H9 (cell line): ENCODE measurements around the gene RILP. TPM values are rescaled to one million over a fixed set of nuclear protein-coding genes. Genes with fewer than 3 reads are reported as not detected.
A peak's percentile ranks its signal among the peaks of the same experiment; 100 is the strongest.

Source experiments
- DNase-seq: peaks from one replicate; pipeline ENCODE4 v3.0.0-alpha.2; 2017
- H2AFZ ChIP-seq: one replicate; pipeline ENCODE4 v1.6.1; 2013; ENCODE audit warnings: mild to moderate bottlenecking, low read length, control low read depth, moderate library complexity
- H2AK5ac ChIP-seq: 2 replicates; pipeline ENCODE4 v1.6.1; 2013; ENCODE audit warnings: low read length, control low read depth, mixed read lengths; ENCODE audit not compliant: insufficient read length
- H2BK120ac ChIP-seq: one replicate; pipeline ENCODE4 v1.6.1; 2013; ENCODE audit warnings: low read depth, mild to moderate bottlenecking, low read length, control low read depth, inconsistent platforms; ENCODE audit not compliant: poor library complexity, severe bottlenecking
- H2BK12ac ChIP-seq: 2 replicates; pipeline ENCODE4 v1.6.1; 2013; ENCODE audit warnings: low read length, control low read depth, mixed read lengths, low read depth; ENCODE audit not compliant: insufficient read length
- H2BK15ac ChIP-seq: 2 replicates; pipeline ENCODE4 v1.6.1; 2013; ENCODE audit warnings: low read depth, low read length, control low read depth
- H2BK20ac ChIP-seq: one replicate; pipeline ENCODE4 v1.6.1; 2013; ENCODE audit warnings: low read depth, mild to moderate bottlenecking, low read length, control low read depth, inconsistent platforms; ENCODE audit not compliant: poor library complexity, severe bottlenecking
- H2BK5ac ChIP-seq: 2 replicates; pipeline ENCODE4 v1.6.1; 2013; ENCODE audit warnings: low read length, control low read depth, mixed read lengths; ENCODE audit not compliant: insufficient read length
- H3K14ac ChIP-seq: 2 replicates; pipeline ENCODE4 v1.6.1; 2013; ENCODE audit warnings: low read length, control low read depth; ENCODE audit not compliant: insufficient read depth
- H3K18ac ChIP-seq: 2 replicates; pipeline ENCODE4 v1.6.1; 2013; ENCODE audit warnings: low read depth, mild to moderate bottlenecking, mixed read lengths, low read length, control low read depth; ENCODE audit not compliant: insufficient read length
- H3K23ac ChIP-seq: 2 replicates; pipeline ENCODE4 v1.6.1; 2013; ENCODE audit warnings: low read length, control low read depth, mixed read lengths, low read depth; ENCODE audit not compliant: insufficient read length
- H3K23me2 ChIP-seq: 2 replicates; pipeline ENCODE4 v1.6.1; 2013; ENCODE audit warnings: low read depth, mild to moderate bottlenecking, mixed read lengths, low read length, control low read depth; ENCODE audit not compliant: insufficient read length, poor library complexity, severe bottlenecking
- H3K27ac ChIP-seq: 2 replicates; pipeline ENCODE4 v1.5.1; 2013; ENCODE audit warnings: low read length, control low read depth, mixed read lengths, low read depth; ENCODE audit not compliant: insufficient read length
- H3K27me3 ChIP-seq: 2 replicates; pipeline ENCODE4 v1.6.1; 2013; ENCODE audit warnings: low read length, control low read depth, inconsistent platforms; ENCODE audit not compliant: insufficient read depth
- H3K4ac ChIP-seq: 2 replicates; pipeline ENCODE4 v1.6.1; 2013; ENCODE audit warnings: low read depth, mild to moderate bottlenecking, control low read depth, inconsistent platforms, low read length, moderate library complexity
- H3K4me1 ChIP-seq: 2 replicates; pipeline ENCODE4 v1.6.1; 2013; ENCODE audit warnings: low read length, control low read depth, inconsistent platforms; ENCODE audit not compliant: insufficient read depth
- H3K4me2 ChIP-seq: 2 replicates; pipeline ENCODE4 v1.6.1; 2013; ENCODE audit warnings: low read length, control low read depth, mixed read lengths; ENCODE audit not compliant: insufficient read length, insufficient read depth
- H3K56ac ChIP-seq: 2 replicates; pipeline ENCODE4 v1.6.1; 2013; ENCODE audit warnings: low read depth, mild to moderate bottlenecking, mixed read lengths, low read length, control low read depth; ENCODE audit not compliant: insufficient read length
- H3K79me1 ChIP-seq: 2 replicates; pipeline ENCODE4 v1.6.1; 2013; ENCODE audit warnings: low read depth, mild to moderate bottlenecking, moderate library complexity, low read length, control low read depth, inconsistent platforms; ENCODE audit not compliant: insufficient read depth, poor library complexity, severe bottlenecking
- H3K79me2 ChIP-seq: 2 replicates; pipeline ENCODE4 v1.6.1; 2013; ENCODE audit warnings: low read length, control low read depth, inconsistent platforms; ENCODE audit not compliant: insufficient read depth
- H3K9ac ChIP-seq: 2 replicates; pipeline ENCODE4 v1.6.1; 2013; ENCODE audit warnings: low read length, control low read depth, mixed read lengths; ENCODE audit not compliant: insufficient read length; ENCODE audit errors: extremely low read depth
- H3K9me3 ChIP-seq: one replicate; pipeline ENCODE4 v1.6.1; 2013; ENCODE audit warnings: low read depth, low read length, inconsistent platforms; ENCODE audit not compliant: control insufficient read depth
- H3T11ph ChIP-seq: one replicate; pipeline ENCODE4 v1.6.1; 2013; ENCODE audit warnings: mild to moderate bottlenecking, low read length, control low read depth, inconsistent platforms
- H4K20me1 ChIP-seq: one replicate; pipeline ENCODE4 v1.6.1; 2013; ENCODE audit not compliant: control insufficient read depth, insufficient read length, insufficient read depth
- H4K5ac ChIP-seq: 2 replicates; pipeline ENCODE4 v1.6.1; 2013; ENCODE audit warnings: low read depth, mild to moderate bottlenecking, mixed read lengths, low read length, control low read depth; ENCODE audit not compliant: insufficient read length
- H4K8ac ChIP-seq: replicated peaks from 2 replicates; pipeline ENCODE4 v1.6.1; 2013; ENCODE audit warnings: low read length, control low read depth, mixed read lengths, low read depth; ENCODE audit not compliant: insufficient read length
- H4K91ac ChIP-seq: 2 replicates; pipeline ENCODE4 v1.6.1; 2013; ENCODE audit warnings: low read depth, mild to moderate bottlenecking, moderate library complexity, mixed read lengths, low read length, control low read depth; ENCODE audit not compliant: insufficient read length
- H3K27ac Mint-ChIP-seq, 3 experiments: 2 replicates in 2 of 3; 3 replicates in 1 of 3; pipeline ENCODE4 v1.8.0; 2020 to 2021; ENCODE audit warnings: mixed read lengths in 3 of 3, mild to moderate bottlenecking in 1 of 3, moderate library complexity in 1 of 3
- H3K27me3 Mint-ChIP-seq: 2 replicates; pipeline ENCODE4 v1.8.0; 2021; ENCODE audit warnings: low read depth, mild to moderate bottlenecking, moderate library complexity, mixed read lengths
- H3K36me3 Mint-ChIP-seq, 3 experiments: 2 replicates in 2 of 3; 3 replicates in 1 of 3; pipeline ENCODE4 v1.8.0; 2020 to 2021; ENCODE audit warnings: low read depth in 3 of 3, mixed read lengths in 3 of 3; ENCODE audit not compliant: insufficient read depth in 1 of 3
- H3K4me1 Mint-ChIP-seq, 2 experiments: 2 replicates each; pipeline ENCODE4 v1.8.0; 2020; ENCODE audit warnings: mixed read lengths in 2 of 2
- H3K4me3 Mint-ChIP-seq, 2 experiments: 2 replicates in 1 of 2; 3 replicates in 1 of 2; pipeline ENCODE4 v1.8.0; 2020 to 2021; ENCODE audit warnings: mild to moderate bottlenecking in 2 of 2, mixed read lengths in 2 of 2, moderate library complexity in 1 of 2
- H3K9me3 Mint-ChIP-seq, 2 experiments: 2 replicates in 1 of 2; 3 replicates in 1 of 2; pipeline ENCODE4 v1.8.0; 2020; ENCODE audit warnings: mild to moderate bottlenecking in 2 of 2, mixed read lengths in 2 of 2, moderate library complexity in 1 of 2
- CTCF ChIP-seq: fragments of 200-600 bp; sonication (generic); conservative IDR thresholded peaks from 3 replicates; pipeline ENCODE4 v1.8.0; 2021; ENCODE audit warnings: antibody characterized with exemption, mild to moderate bottlenecking
- WGBS: extraction: QIAGEN DNeasy Blood & Tissue Kit; methylation state at CpG from one replicate; pipeline ENCODE4 v1.1.7; 2013; ENCODE audit warnings: missing lambda C conversion rate, low lambda C conversion rate, mixed read lengths; ENCODE audit not compliant: insufficient read length; ENCODE audit errors: extremely low coverage; 5-methylcytosine and 5-hydroxymethylcytosine counted together
- total RNA-seq: library from RNA; stranded (reverse); gene quantifications from 2 replicates; pipeline ENCODE4 v1.2.1, GENCODE V29; 2021

RILP gene
- total RNA-seq, 1 experiment from 2014 or later, result 5.4 TPM

- no peak for TF ChIP-seq CTCF
- H3K79me1 ChIP-seq, result no peaks in the 10 kb centered on the region
- no peak overlapping the region for H2AK5ac ChIP-seq
- no peaks in the 10 kb centered on the region for H3K79me2 ChIP-seq
- H4K91ac ChIP-seq, result no peak overlapping the region
- no peak overlapping the region for H3K14ac ChIP-seq
- no peak overlapping the region for H2BK20ac ChIP-seq
- H3K36me3 Mint-ChIP-seq, result no peaks in the 10 kb centered on the region; a peak in 2 of 7 replicates
- H3K4me1 Mint-ChIP-seq, result peaks cover 9 to 24% of the 10 kb centered on the region in 2 experiments
- no CpG with 5 or more reads among the region's 45 CpGs for WGBS
- no peak overlapping the region for H2BK5ac ChIP-seq
- no peak overlapping the region for H3K4ac ChIP-seq
- no peak overlapping the region for H3K56ac ChIP-seq
- DNase-seq, result no peak
- H2AFZ ChIP-seq, result no peak overlapping the region
- no peak overlapping the region for H3K4me2 ChIP-seq
- no peaks in the 10 kb centered on the region for H3K23me2 ChIP-seq
- H3K27ac ChIP-seq, result no peak overlapping the region
- H3K9me3 ChIP-seq, result no peaks in the 10 kb centered on the region
- no peaks in the 10 kb centered on the region; a peak in 2 of 5 replicates for H3K9me3 Mint-ChIP-seq
- no peak overlapping the region for H3T11ph ChIP-seq
- no peak overlapping the region for H3K23ac ChIP-seq
- no peak overlapping the region for H2BK12ac ChIP-seq
- H3K4me1 ChIP-seq, result no peaks in the 10 kb centered on the region
- no peak overlapping the region for H4K8ac ChIP-seq
- no peak overlapping the region for H4K5ac ChIP-seq
- H3K4me3 Mint-ChIP-seq, result no peak overlapping the region
- no peak overlapping the region for H2BK15ac ChIP-seq
- H3K27ac Mint-ChIP-seq, result peak overlapping the region in 1 of 3 experiments; percentile 52; a peak in 1 of 7 replicates
- H4K20me1 ChIP-seq, result no peaks in the 10 kb centered on the region
- no peaks in the 10 kb centered on the region for H3K27me3 ChIP-seq
- peaks cover 10% of the 10 kb centered on the region for H3K27me3 Mint-ChIP-seq
- H2BK120ac ChIP-seq, result peak overlapping the region; percentile 19
- H3K9ac ChIP-seq, result no peak overlapping the region
- no peak overlapping the region for H3K18ac ChIP-seq
Measured at GRCh38 chr17:1634841-1635650, 14.6 kb downstream of the RILP start.
